ENCODE data around the gene RAB15. TPM values are rescaled to one million over a fixed set of nuclear protein-coding genes. Genes with fewer than 3 reads are reported as not detected.

Gene RAB15
- total and polyA plus RNA-seq, 3 donors from 2014 or later, result 1.9 to 4.0 (median 3.2) TPM

DNA sequence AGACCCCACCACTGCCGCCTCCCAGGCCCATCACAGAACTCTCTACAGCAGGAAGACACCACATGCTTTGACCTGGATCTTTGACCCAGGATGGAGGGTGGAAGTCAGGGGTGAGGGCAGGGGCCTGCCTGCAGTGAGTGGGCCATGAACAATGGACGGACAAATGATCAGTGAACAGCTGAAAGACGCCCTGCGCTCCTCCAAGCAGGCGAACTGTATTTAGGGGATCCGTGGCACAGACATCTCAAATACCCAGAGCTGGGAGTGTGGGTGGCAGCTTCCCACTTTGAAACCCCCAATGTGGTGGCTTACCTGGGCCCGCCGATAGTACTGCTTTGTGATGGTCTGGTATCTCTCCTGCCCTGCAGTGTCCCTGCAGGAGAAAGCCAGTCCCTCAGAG is 20.8 kb downstream of the RAB15 start:
- Histone ChIP-seq H3K27me3 (no peaks in the 10 kb centered on the region), H3K4me1 (no peaks in the 10 kb centered on the region), H3K9me3 (no peaks in the 10 kb centered on the region), H3K4me3 (no peak overlapping the region), H3K27ac (no peak overlapping the region), H3K36me3 (ENCODE audit: low read depth, missing control alignments) (no peaks in the 10 kb centered on the region)
- TF ChIP-seq, protein P1, sequence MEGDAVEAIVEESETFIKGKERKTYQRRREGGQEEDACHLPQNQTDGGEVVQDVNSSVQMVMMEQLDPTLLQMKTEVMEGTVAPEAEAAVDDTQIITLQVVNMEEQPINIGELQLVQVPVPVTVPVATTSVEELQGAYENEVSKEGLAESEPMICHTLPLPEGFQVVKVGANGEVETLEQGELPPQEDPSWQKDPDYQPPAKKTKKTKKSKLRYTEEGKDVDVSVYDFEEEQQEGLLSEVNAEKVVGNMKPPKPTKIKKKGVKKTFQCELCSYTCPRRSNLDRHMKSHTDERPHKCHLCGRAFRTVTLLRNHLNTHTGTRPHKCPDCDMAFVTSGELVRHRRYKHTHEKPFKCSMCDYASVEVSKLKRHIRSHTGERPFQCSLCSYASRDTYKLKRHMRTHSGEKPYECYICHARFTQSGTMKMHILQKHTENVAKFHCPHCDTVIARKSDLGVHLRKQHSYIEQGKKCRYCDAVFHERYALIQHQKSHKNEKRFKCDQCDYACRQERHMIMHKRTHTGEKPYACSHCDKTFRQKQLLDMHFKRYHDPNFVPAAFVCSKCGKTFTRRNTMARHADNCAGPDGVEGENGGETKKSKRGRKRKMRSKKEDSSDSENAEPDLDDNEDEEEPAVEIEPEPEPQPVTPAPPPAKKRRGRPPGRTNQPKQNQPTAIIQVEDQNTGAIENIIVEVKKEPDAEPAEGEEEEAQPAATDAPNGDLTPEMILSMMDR (IDR thresholded peaks at IDR 0.05), result no peak
- no peak for TF ChIP-seq POLR2A (IDR thresholded peaks at IDR 0.05)
- intact Hi-C loops (cut with DNase I; ENCODE audit: low total_unique reads), result no loop called here
- 95 to 98% methylated on average over 8 of the region's 8 CpGs for WGBS, 2 donors
- DNase-seq, result no peak

DNA sequence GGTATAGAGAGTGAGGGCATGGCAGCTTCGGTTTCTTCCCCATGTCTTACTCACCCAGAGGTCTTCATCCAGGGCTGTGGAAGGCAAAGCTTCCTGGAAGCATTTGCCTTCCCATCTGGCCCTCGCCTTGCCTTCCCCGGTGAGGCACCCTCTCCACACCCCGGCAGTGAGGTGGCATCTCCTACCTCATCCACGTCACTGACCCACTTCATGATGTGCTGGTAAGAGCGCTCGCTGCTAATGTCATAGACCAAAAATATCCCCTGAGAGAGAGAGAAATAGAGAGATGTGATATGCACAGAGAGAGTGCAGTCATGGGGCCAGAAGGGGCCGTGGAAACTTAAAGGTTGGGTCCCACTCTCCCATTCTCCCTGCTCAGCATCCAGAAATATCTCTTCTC is 21.2 kb downstream of the RAB15 start:
- TF ChIP-seq, protein P1 (IDR thresholded peaks at IDR 0.05), result no peak
- TF ChIP-seq POLR2A (IDR thresholded peaks at IDR 0.05), result no peak
- DNase-seq, result no peak
- intact Hi-C loops (cut with DNase I; ENCODE audit: low total_unique reads), result no loop called here

DNA sequence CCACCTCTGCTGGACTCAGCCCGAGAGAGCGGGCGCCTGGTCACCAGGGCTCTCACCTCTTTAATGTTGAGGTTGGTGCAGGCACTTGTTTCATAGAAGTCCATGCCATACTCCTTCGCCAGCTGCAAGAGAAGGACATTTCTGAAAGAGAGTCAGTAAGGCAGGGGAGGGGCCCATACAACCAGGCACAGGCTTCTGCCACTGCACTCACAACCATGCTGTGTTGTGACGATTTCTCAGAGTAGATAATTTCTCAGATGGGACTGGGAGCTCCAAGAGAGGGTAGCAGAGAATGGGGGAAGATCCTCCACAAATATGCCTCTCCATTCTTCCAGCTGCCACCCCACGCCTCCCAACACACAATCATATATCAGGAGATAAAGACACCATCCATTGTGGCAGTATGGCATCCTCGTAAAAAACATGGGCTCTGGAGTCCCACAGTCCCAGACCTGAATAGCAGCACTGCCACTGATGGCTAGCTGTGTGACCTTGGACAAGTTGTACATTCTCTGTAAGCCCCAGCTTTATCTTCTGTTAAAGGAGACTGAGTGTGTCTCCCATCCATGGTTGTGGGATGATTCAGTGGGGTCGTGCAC is 23.4 kb downstream of the RAB15 start:
- no peaks in the 10 kb centered on the region for H3K36me3 ChIP-seq (ENCODE audit: low read depth, missing control alignments)
- intact Hi-C loops (cut with DNase I; ENCODE audit: low total_unique reads), result no loop called here
- H3K4me1 ChIP-seq, result no peaks in the 10 kb centered on the region

More for the DNA sequence above, 21.2 kb downstream of the RAB15 start:
- H3K4me1 ChIP-seq, result no peaks in the 10 kb centered on the region
- H3K27ac ChIP-seq, result no peak overlapping the region
- H3K9me3 ChIP-seq, result no peaks in the 10 kb centered on the region
- H3K4me3 ChIP-seq, result no peak overlapping the region
- no peaks in the 10 kb centered on the region for H3K27me3 ChIP-seq
- H3K36me3 ChIP-seq (ENCODE audit: low read depth, missing control alignments), result no peaks in the 10 kb centered on the region
- WGBS, 2 donors, result 86 to 97% methylated on average over 8 of the region's 8 CpGs

DNA sequence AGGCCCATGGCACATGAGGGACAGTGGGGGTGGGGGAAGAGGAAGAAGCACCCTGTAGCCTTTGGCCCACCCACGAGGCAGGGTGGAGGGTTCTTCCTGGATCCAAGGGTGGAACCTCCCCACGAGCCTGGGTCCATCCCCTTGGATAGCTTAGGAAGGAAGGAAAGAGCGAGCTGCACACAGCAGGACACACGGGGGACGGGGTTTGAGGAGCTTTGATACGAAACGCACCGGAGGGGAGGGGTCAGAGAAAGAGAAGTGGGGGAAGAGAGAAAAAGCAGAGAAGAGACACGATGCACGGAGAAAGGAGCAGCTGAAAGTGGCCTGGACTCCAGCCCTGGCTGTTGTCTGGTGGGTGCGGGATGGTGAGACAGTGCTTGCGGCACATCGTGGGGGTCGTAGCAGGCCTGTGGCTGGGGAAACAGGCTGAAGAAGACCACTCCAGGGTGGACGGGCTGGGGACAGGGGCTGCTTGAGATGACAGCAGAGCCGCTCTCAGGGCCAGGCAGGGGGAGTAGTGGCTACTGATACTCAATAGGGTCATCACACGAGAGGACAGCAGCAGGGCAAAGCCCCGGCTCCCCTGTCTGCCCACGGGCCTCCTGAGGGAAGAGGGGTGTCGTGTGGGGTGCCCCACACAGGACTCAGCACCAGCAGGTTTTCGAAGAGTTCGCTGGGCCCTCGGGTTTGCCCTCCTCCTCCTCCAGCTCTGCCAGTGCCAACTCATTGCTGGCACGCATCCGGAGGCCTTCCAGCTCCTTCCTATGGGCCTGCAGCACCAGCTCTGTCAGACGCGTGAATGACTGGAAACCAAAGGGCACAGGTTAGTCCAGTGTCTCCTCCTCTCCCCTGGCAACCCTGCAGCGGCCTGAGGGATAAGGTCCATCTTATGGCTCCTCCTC is 24.2 kb downstream of the RAB15 start:
- H3K4me1 ChIP-seq, result no peaks in the 10 kb centered on the region

More for the DNA sequence above, 23.4 kb downstream of the RAB15 start:
- Histone ChIP-seq H3K27me3 (no peaks in the 10 kb centered on the region), H3K27ac (no peak overlapping the region), H3K9me3 (no peaks in the 10 kb centered on the region), H3K4me3 (no peak overlapping the region)
- WGBS, 2 donors, result 82 to 90% methylated on average over 8 of the region's 8 CpGs
- DNase-seq, result no peak
- no peak for TF ChIP-seq POLR2A (IDR thresholded peaks at IDR 0.05)
- TF ChIP-seq, protein P1 (IDR thresholded peaks at IDR 0.05), result no peak

More for the DNA sequence above, 24.2 kb downstream of the RAB15 start:
- no peak overlapping the region for H3K4me3 ChIP-seq
- no peak overlapping the region for H3K27ac ChIP-seq
- WGBS, 2 donors, result 89 to 92% methylated on average over 22 to 28 of the region's 28 CpGs
- TF ChIP-seq, protein P1 (IDR thresholded peaks at IDR 0.05), result no peak
- no peak for TF ChIP-seq POLR2A (IDR thresholded peaks at IDR 0.05)
- H3K9me3 ChIP-seq, result no peaks in the 10 kb centered on the region
- intact Hi-C loops (cut with DNase I; ENCODE audit: low total_unique reads), result no loop called here
- H3K27me3 ChIP-seq, result no peaks in the 10 kb centered on the region
- no peak for DNase-seq
- no peaks in the 10 kb centered on the region for H3K36me3 ChIP-seq (ENCODE audit: low read depth, missing control alignments)
